Measurements from ENCODE around the gene GALC. TPM values are rescaled to one million over a fixed set of nuclear protein-coding genes. Genes with fewer than 3 reads are reported as not detected.

Gene GALC
- polyA plus RNA-seq, 1 donor (not counting 4 experiments of a cell fraction or from before 2014, with no cell fraction given) = 7.9 TPM

- Histone ChIP-seq H3K9ac (ENCODE audit: control insufficient read depth, extremely low read depth, insufficient read depth, low read length) (no peak overlapping the region), H3K4me1 (ENCODE audit: control insufficient read depth, extremely low read depth, insufficient read depth, low read length) (no peaks in the 10 kb centered on the region), H3K9me1 (ENCODE audit: control insufficient read depth, extremely low read depth, insufficient read depth, low read length) (no peaks in the 10 kb centered on the region), H3K4me3 (ENCODE audit: control insufficient read depth in 2 of 3, extremely low read depth in 1 of 3, insufficient read depth in 2 of 3, low read depth in 1 of 3, low read length in 3 of 3) (no peak overlapping the region), H3K27ac (ENCODE audit: control insufficient read depth, insufficient read depth, low read length) (no peak overlapping the region), H3K4me2 (ENCODE audit: control insufficient read depth, extremely low read depth, insufficient read depth, low read depth, low read length) (no peak overlapping the region), H3K9me3 (ENCODE audit: control insufficient read depth, low read depth, low read length) (no peaks in the 10 kb centered on the region), H3K27me3 (ENCODE audit: control insufficient read depth, extremely low read depth, insufficient read depth, low read length) (no peaks in the 10 kb centered on the region), H2AFZ (ENCODE audit: control insufficient read depth, low read length) (no peak overlapping the region), H3K79me2 (ENCODE audit: control insufficient read depth, insufficient read depth, low read length) (no peaks in the 10 kb centered on the region), H3K36me3 (ENCODE audit: control insufficient read depth in 2 of 2, extremely low read depth in 1 of 2, insufficient read depth in 2 of 2, low read length in 2 of 2) (no peaks in the 10 kb centered on the region), H4K20me1 (ENCODE audit: control insufficient read depth, extremely low read depth, insufficient read depth, low read length) (no peaks in the 10 kb centered on the region)
- TF ChIP-seq EZH2 (IDR thresholded peaks at IDR 0.05; ENCODE audit: low read length) (no peak), CTCF (optimal IDR thresholded peaks at IDR 0.05 in 1 of 3, IDR thresholded peaks at IDR 0.05 in 1 of 3, conservative IDR thresholded peaks at IDR 0.05 in 1 of 3; ENCODE audit: extremely low read depth in 1 of 3, insufficient read depth in 2 of 3, low read length in 3 of 3) (no peak)
- no peak for FAIRE-seq
- DNase-seq (ENCODE audit: low read depth, low spot score) = no peak
- dilution Hi-C loops (cut with MboI; ENCODE audit: extremely low pct_ligation_motif_present, low sequenced_read_pairs) = no loop called here
Observed at GRCh38 chr14:87901652-87902051, 91.3 kb downstream of the GALC start.

GRCh38 chr14:87901236-87901635 is 91.7 kb downstream of the GALC start:
- TF ChIP-seq EZH2 (IDR thresholded peaks at IDR 0.05; ENCODE audit: low read length) = no peak
- TF ChIP-seq CTCF (optimal IDR thresholded peaks at IDR 0.05 in 1 of 3, IDR thresholded peaks at IDR 0.05 in 1 of 3, conservative IDR thresholded peaks at IDR 0.05 in 1 of 3; ENCODE audit: extremely low read depth in 1 of 3, insufficient read depth in 2 of 3, low read length in 3 of 3) = no peak
- Histone ChIP-seq H3K4me1 (ENCODE audit: control insufficient read depth, extremely low read depth, insufficient read depth, low read length) (no peaks in the 10 kb centered on the region), H3K9me3 (ENCODE audit: control insufficient read depth, low read depth, low read length) (no peaks in the 10 kb centered on the region), H3K4me2 (ENCODE audit: control insufficient read depth, extremely low read depth, insufficient read depth, low read depth, low read length) (no peak overlapping the region), H3K4me3 (ENCODE audit: control insufficient read depth in 2 of 3, extremely low read depth in 1 of 3, insufficient read depth in 2 of 3, low read depth in 1 of 3, low read length in 3 of 3) (no peak overlapping the region), H3K9me1 (ENCODE audit: control insufficient read depth, extremely low read depth, insufficient read depth, low read length) (no peaks in the 10 kb centered on the region), H4K20me1 (ENCODE audit: control insufficient read depth, extremely low read depth, insufficient read depth, low read length) (no peaks in the 10 kb centered on the region), H3K27ac (ENCODE audit: control insufficient read depth, insufficient read depth, low read length) (no peak overlapping the region), H3K36me3 (ENCODE audit: control insufficient read depth in 2 of 2, extremely low read depth in 1 of 2, insufficient read depth in 2 of 2, low read length in 2 of 2) (no peaks in the 10 kb centered on the region), H2AFZ (ENCODE audit: control insufficient read depth, low read length) (no peak overlapping the region), H3K79me2 (ENCODE audit: control insufficient read depth, insufficient read depth, low read length) (no peaks in the 10 kb centered on the region), H3K9ac (ENCODE audit: control insufficient read depth, extremely low read depth, insufficient read depth, low read length) (no peak overlapping the region), H3K27me3 (ENCODE audit: control insufficient read depth, extremely low read depth, insufficient read depth, low read length) (no peaks in the 10 kb centered on the region)
- DNase-seq (ENCODE audit: low read depth, low spot score) = no peak
- FAIRE-seq = no peak
- dilution Hi-C loops (cut with MboI; ENCODE audit: extremely low pct_ligation_motif_present, low sequenced_read_pairs) = no loop called here
